Measurements from ENCODE around the gene TGM3.

Gene TGM3

GRCh38 chr20:2385026-2385425 lies 89.2 kb downstream of the TGM3 start:
- no peak for DNase-seq

GRCh38 chr20:2385496-2385895 lies 89.7 kb downstream of the TGM3 start:
- no peak for DNase-seq

DNA sequence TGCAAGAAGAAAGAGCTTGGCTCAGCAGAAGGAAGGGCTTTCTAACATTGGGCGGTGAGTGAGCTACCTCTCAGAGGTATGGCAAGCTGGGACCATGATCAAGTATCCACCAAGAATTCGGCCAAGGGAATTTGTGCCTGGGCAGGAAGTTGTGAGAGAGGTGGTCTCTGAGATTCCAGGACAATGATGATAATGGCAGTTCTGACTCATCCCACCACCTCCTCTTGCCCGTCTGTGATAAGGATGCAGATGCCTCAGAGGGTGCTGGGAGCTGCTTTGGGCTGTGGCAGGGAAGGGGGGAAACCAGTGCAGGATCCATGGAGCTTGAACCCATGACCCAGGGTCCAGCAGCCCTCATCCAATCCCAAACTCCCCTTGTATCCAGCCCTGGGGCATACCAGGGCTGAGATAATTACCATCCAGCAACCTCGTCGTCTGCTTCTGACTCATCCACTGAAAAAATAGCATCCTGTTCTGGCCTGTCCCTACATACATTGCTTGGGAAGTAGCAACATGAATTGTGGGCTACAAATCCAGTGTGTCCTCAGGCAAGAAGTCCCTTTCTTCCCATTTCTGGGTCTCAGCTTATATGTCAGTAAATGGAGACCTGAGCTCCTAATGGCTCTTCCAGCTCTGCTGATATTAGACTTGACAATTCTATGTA lies 90.8 kb downstream of the TGM3 start:
- no peak for DNase-seq

DNA sequence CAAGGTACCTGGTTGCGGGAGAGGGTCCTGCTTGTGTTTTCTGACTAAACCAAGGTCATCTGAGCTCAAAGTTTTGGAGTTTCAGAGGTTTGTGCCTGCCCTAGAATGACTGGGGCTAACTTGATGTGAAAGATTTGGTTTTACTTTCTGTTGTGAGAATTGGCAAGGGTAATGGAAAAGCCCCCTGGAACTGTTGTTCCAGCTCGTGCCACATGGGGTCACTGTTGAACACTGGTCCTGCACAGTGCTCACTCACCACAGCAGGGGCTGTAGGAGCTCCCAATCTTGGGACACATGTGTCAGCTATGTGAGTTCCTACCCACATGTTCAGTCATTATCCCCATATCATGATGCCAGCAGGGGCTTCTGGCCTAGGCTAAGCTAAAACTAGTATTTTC lies 91.4 kb downstream of the TGM3 start:
- no peak for DNase-seq

- DNase-seq: no peak
Measured at GRCh38 chr20:2387580-2387979, 91.8 kb downstream of the TGM3 start.

Measured in NCI-H510A (cell line).